ENCODE measurements around the gene STRIP2.

Gene STRIP2

GRCh38 chr7:129466796-129467195 lies 32.6 kb downstream of the STRIP2 start:
- ChIA-PET POLR2A (no interaction called here), CTCF (interaction anchor here (1.1 to 3.2 kb wide), 2 partner anchors 248 to 249 kb away, joined by 4 to 18 read pairs; no protein-coding TSS in a partner anchor)
- no peaks in the 10 kb centered on the region for H3K9me3 ChIP-seq (ENCODE audit: control insufficient read depth, insufficient read depth, low read depth, low read length)
- TF ChIP-seq BCL6B (tag by site-specific recombination; IDR thresholded peaks at IDR 0.05), result no peak
- no peaks in the 10 kb centered on the region for H3K4me1 ChIP-seq (ENCODE audit: control insufficient read depth, insufficient read depth, low read length)
- peaks cover 3 to 62% of the 10 kb centered on the region in 2 experiments for H3K36me3 ChIP-seq (ENCODE audit: control insufficient read depth in 2 of 2, insufficient read depth in 1 of 2, low read length in 2 of 2)
- no peak overlapping the region for H3K27ac ChIP-seq (ENCODE audit: extremely low read depth, low read depth, low read length)
- no peak overlapping the region for H3K4me3 ChIP-seq (ENCODE audit: low read depth, low read length)

- TF ChIP-seq ZNF214 (tag by site-specific recombination; IDR thresholded peaks at IDR 0.05; ENCODE audit: borderline replicate concordance) (no peak), ZNF311 (tag by site-specific recombination; IDR thresholded peaks at IDR 0.05; ENCODE audit: borderline replicate concordance) (no peak), ZSCAN30 (tag by site-specific recombination; IDR thresholded peaks at IDR 0.05) (no peak), ZNF621 (tag by site-specific recombination; IDR thresholded peaks at IDR 0.05) (no peak), REPIN1 (tag by site-specific recombination; IDR thresholded peaks at IDR 0.05; ENCODE audit: low read depth) (no peak), YY1 (tag by site-specific recombination; IDR thresholded peaks at IDR 0.05) (no peak), ZNF140 (tag by site-specific recombination; IDR thresholded peaks at IDR 0.05) (no peak), KLF9 (tag by site-specific recombination; IDR thresholded peaks at IDR 0.05; ENCODE audit: low read depth) (no peak), ZNF26 (tag by site-specific recombination; IDR thresholded peaks at IDR 0.05) (no peak), BCL11B (tag by site-specific recombination; IDR thresholded peaks at IDR 0.05; ENCODE audit: low read depth) (no peak), ZEB2 (tag by site-specific recombination; IDR thresholded peaks at IDR 0.05) (no peak), ZNF548 (tag by site-specific recombination; IDR thresholded peaks at IDR 0.05) (no peak), BCL6B (tag by site-specific recombination; IDR thresholded peaks at IDR 0.05) (no peak), ZNF175 (tag by site-specific recombination; IDR thresholded peaks at IDR 0.05) (no peak), KLF16 (tag by site-specific recombination; IDR thresholded peaks at IDR 0.05) (no peak), ZNF571 (tag by site-specific recombination; IDR thresholded peaks at IDR 0.05) (no peak), ZNF2 (tag by site-specific recombination; IDR thresholded peaks at IDR 0.05) (no peak), GLIS1 (tag by site-specific recombination; IDR thresholded peaks at IDR 0.05) (no peak), ZNF266 (tag by site-specific recombination; IDR thresholded peaks at IDR 0.05; ENCODE audit: low read depth) (no peak), ZNF354C (tag by site-specific recombination; IDR thresholded peaks at IDR 0.05; ENCODE audit: borderline replicate concordance, low read depth) (no peak)
- peaks cover 3 to 49% of the 10 kb centered on the region in 2 experiments for H3K36me3 ChIP-seq (ENCODE audit: control insufficient read depth in 2 of 2, insufficient read depth in 1 of 2, low read length in 2 of 2)
- H3K4me3 ChIP-seq (ENCODE audit: low read depth, low read length), result no peak overlapping the region
- no peaks in the 10 kb centered on the region for H3K4me1 ChIP-seq (ENCODE audit: control insufficient read depth, insufficient read depth, low read length)
- CTCF ChIA-PET, result interaction anchor here (1.1 to 6.6 kb wide), 4 partner anchors 101 to 250 kb away, joined by 4 to 74 read pairs (median 26); no protein-coding TSS in a partner anchor
- no peak overlapping the region for H3K27ac ChIP-seq (ENCODE audit: extremely low read depth, low read depth, low read length)
- POLR2A ChIA-PET, result no interaction called here
- H3K9me3 ChIP-seq (ENCODE audit: control insufficient read depth, insufficient read depth, low read depth, low read length), result no peaks in the 10 kb centered on the region
Observed at GRCh38 chr7:129468087-129468486, 33.9 kb downstream of the STRIP2 start.

All from HEK293 (cell line).